ENCODE results near the gene PLAU.

PLAU gene

GRCh38 chr10:73937333-73938043 is 26.6 kb downstream of the PLAU start:
- DNase-seq (ENCODE audit: extremely low spot score), result no peak
- POLR2A ChIA-PET, result interaction anchor here (1.2 kb wide), 1 partner anchor 26 kb away, joined by 4 read pairs; the partner anchor contains the start of gene PLAU
- CTCF ChIA-PET, result interaction anchor here (1.0 kb wide), 2 partner anchors 51 to 88 kb away, joined by 3 to 7 read pairs; no protein-coding TSS in a partner anchor
- TF ChIP-seq LEF1 (IDR thresholded peaks at IDR 0.05; ENCODE audit: borderline replicate concordance) (no peak), ELF4 (IDR thresholded peaks at IDR 0.05) (no peak), NFRKB (IDR thresholded peaks at IDR 0.05) (no peak), SP1 (IDR thresholded peaks at IDR 0.05) (no peak), TARDBP (IDR thresholded peaks at IDR 0.05) (no peak), CTBP1 (IDR thresholded peaks at IDR 0.05; ENCODE audit: borderline replicate concordance) (no peak), FOXM1 (IDR thresholded peaks at IDR 0.05; ENCODE audit: borderline replicate concordance) (no peak)

DNA sequence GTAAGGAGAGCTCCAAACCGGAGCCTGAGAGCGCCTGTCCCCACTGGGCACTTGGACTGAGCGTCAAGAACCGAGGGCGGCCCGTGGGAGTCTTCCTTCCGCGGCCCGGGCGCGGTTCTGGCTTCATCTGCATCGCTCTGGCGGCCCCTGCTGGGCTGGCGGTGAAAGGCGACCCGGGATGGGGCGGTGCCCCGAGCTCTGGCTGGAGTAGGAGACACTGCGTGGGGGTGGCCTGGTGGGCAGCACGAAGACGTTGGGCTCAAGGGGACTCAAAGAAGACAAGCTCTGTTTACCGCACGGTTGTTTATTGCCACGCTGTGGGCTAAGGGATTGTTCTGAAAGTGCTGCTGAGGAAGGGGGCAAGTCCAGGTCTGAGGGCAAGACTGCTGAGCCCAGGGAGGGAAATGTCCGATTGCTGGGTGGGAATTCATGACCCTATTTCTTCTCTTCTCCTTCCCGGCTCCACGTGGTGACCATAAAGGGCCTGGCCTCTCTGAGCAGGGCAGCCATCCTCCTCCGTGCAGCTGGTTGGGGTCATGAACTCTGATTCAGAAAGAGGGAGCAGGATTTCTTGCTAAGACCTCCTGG is 29.8 kb downstream of the PLAU start:
- DNase-seq (ENCODE audit: extremely low spot score), result peak; percentile 84
- TF ChIP-seq ZNF384 (IDR thresholded peaks at IDR 0.05) (no peak), BHLHE40 (IDR thresholded peaks at IDR 0.05; ENCODE audit: borderline replicate concordance) (no peak), CTBP1 (IDR thresholded peaks at IDR 0.05; ENCODE audit: borderline replicate concordance) (no peak), HDGF (IDR thresholded peaks at IDR 0.05; ENCODE audit: borderline replicate concordance) (no peak)
- TF ChIP-seq, protein P1, sequence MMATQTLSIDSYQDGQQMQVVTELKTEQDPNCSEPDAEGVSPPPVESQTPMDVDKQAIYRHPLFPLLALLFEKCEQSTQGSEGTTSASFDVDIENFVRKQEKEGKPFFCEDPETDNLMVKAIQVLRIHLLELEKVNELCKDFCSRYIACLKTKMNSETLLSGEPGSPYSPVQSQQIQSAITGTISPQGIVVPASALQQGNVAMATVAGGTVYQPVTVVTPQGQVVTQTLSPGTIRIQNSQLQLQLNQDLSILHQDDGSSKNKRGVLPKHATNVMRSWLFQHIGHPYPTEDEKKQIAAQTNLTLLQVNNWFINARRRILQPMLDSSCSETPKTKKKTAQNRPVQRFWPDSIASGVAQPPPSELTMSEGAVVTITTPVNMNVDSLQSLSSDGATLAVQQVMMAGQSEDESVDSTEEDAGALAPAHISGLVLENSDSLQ (IDR thresholded peaks at IDR 0.05), result no peak
- ChIA-PET POLR2A (interaction anchor here (0.8 to 2.1 kb wide), 3 partner anchors 16 to 54 kb away, joined by 3 to 10 read pairs (median 3); no protein-coding TSS in a partner anchor), CTCF (interaction anchor here (0.5 to 4.4 kb wide), 25 partner anchors 9 to 1905 kb away, joined by 3 to 36 read pairs (median 4); no protein-coding TSS in a partner anchor)

DNA sequence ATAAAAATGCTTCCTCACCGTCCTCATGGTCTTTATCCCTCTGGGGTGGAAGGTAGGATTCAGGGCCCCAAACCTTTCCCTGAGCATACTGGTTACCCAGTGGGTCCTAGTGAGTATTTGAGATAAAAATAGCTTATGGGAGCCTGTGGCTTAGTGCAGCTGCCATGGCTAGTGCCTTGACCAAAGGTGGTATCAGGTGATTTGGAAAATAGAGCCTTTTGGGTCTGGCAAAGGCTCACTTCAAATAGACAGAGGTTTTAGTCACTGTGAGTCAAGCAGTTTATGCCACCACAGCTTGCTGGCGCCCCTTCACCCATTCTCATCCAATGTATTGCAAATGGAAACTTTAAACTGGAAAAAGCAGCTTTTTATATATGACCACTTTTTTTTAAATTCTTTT is 30.4 kb downstream of the PLAU start:
- ChIA-PET CTCF (interaction anchor here (0.6 to 4.4 kb wide), 19 partner anchors 10 to 1906 kb away, joined by 3 to 36 read pairs (median 5); no protein-coding TSS in a partner anchor), POLR2A (interaction anchor here (0.8 to 2.1 kb wide), 3 partner anchors 16 to 55 kb away, joined by 3 to 10 read pairs (median 3); no protein-coding TSS in a partner anchor)
- no peak for TF ChIP-seq CTBP1 (IDR thresholded peaks at IDR 0.05; ENCODE audit: borderline replicate concordance)
- TF ChIP-seq BHLHE40 (IDR thresholded peaks at IDR 0.05; ENCODE audit: borderline replicate concordance), result no peak
- TF ChIP-seq ZNF384 (IDR thresholded peaks at IDR 0.05), result no peak
- no peak for TF ChIP-seq NFRKB (IDR thresholded peaks at IDR 0.05)
- TF ChIP-seq ELF4 (IDR thresholded peaks at IDR 0.05), result no peak
- TF ChIP-seq L3MBTL2 (conservative IDR thresholded peaks at IDR 0.05), result no peak
- no peak for TF ChIP-seq TARDBP (IDR thresholded peaks at IDR 0.05)
- no peak for TF ChIP-seq HDGF (IDR thresholded peaks at IDR 0.05; ENCODE audit: borderline replicate concordance)
- no peak for TF ChIP-seq FOXA1 (IDR thresholded peaks at IDR 0.05)
- TF ChIP-seq FOXK2 (IDR thresholded peaks at IDR 0.05), result no peak
- TF ChIP-seq SUZ12 (IDR thresholded peaks at IDR 0.05), result no peak
- no peak for TF ChIP-seq LEF1 (IDR thresholded peaks at IDR 0.05; ENCODE audit: borderline replicate concordance)
- TF ChIP-seq SP1 (IDR thresholded peaks at IDR 0.05), result no peak
- TF ChIP-seq ARNT (IDR thresholded peaks at IDR 0.05), result no peak
- TF ChIP-seq, protein P1 (IDR thresholded peaks at IDR 0.05), result no peak
- no peak for TF ChIP-seq FOXM1 (IDR thresholded peaks at IDR 0.05; ENCODE audit: borderline replicate concordance)
- no peak for DNase-seq (ENCODE audit: extremely low spot score)

- no peak for DNase-seq (ENCODE audit: extremely low spot score)
- CTCF ChIA-PET, result interaction anchor here (2.3 kb wide), 1 partner anchor 13 kb away, joined by 14 read pairs; no protein-coding TSS in a partner anchor
- TF ChIP-seq ELF4 (IDR thresholded peaks at IDR 0.05), result no peak
- no peak for TF ChIP-seq ARNT (IDR thresholded peaks at IDR 0.05)
- no peak for TF ChIP-seq FOXA1 (IDR thresholded peaks at IDR 0.05)
- no peak for TF ChIP-seq SUZ12 (IDR thresholded peaks at IDR 0.05)
- TF ChIP-seq HDGF (IDR thresholded peaks at IDR 0.05; ENCODE audit: borderline replicate concordance), result no peak
- no peak for TF ChIP-seq ZNF384 (IDR thresholded peaks at IDR 0.05)
- TF ChIP-seq, protein P1 (IDR thresholded peaks at IDR 0.05), result no peak
- no peak for TF ChIP-seq FOXK2 (IDR thresholded peaks at IDR 0.05)
- TF ChIP-seq TARDBP (IDR thresholded peaks at IDR 0.05), result no peak
- TF ChIP-seq L3MBTL2 (conservative IDR thresholded peaks at IDR 0.05), result no peak
- TF ChIP-seq SP1 (IDR thresholded peaks at IDR 0.05), result no peak
- no peak for TF ChIP-seq BHLHE40 (IDR thresholded peaks at IDR 0.05; ENCODE audit: borderline replicate concordance)
- no peak for TF ChIP-seq FOXM1 (IDR thresholded peaks at IDR 0.05; ENCODE audit: borderline replicate concordance)
- POLR2A ChIA-PET, result no interaction called here
Measured at GRCh38 chr10:73944356-73945100, 33.6 kb downstream of the PLAU start.

- no peak for DNase-seq (ENCODE audit: extremely low spot score)
- ChIA-PET POLR2A (no interaction called here), CTCF (interaction anchor here (0.6 to 2.3 kb wide), 2 partner anchors 11 to 85 kb away, joined by 4 to 14 read pairs; no protein-coding TSS in a partner anchor)
- no peak for TF ChIP-seq ZNF384 (IDR thresholded peaks at IDR 0.05)
- TF ChIP-seq ELF4 (IDR thresholded peaks at IDR 0.05), result no peak
- TF ChIP-seq SUZ12 (IDR thresholded peaks at IDR 0.05), result no peak
- TF ChIP-seq FOXM1 (IDR thresholded peaks at IDR 0.05; ENCODE audit: borderline replicate concordance), result no peak
- TF ChIP-seq SP1 (IDR thresholded peaks at IDR 0.05), result no peak
- TF ChIP-seq FOXK2 (IDR thresholded peaks at IDR 0.05), result no peak
Measured at GRCh38 chr10:73946253-73947145, 35.6 kb downstream of the PLAU start.

Data from HEK293T (cell line).